CD4-positive, CD25-positive, alpha-beta regulatory T cell (primary cell): ENCODE data around the gene CHST11. TPM values are rescaled to one million over a fixed set of nuclear protein-coding genes. Genes with fewer than 3 reads are reported as not detected.
"Not testable (repeated sequence)": the region's sequence is repeated elsewhere in the genome, so short reads cannot be mapped to it uniquely, and the experiment has no call there.

ENCODE experiments used
- ATAC-seq, 2 donors: fragments of 150-1000 bp; cut with Tn5 transposase; one replicate each; pipeline ENCODE4 v1.10.0; 2021; ENCODE audit warnings: low read depth in 2 of 2, moderate number of reproducible peaks in 2 of 2, moderate library complexity in 1 of 2
- DNase-seq, 3 donors: peaks; one replicate each; pipeline versions ENCODE4 v3.0.0 to v3.0.0-alpha.2; 2012 to 2022; ENCODE audit warnings: mixed read lengths in 1 of 3
- H3K27ac ChIP-seq: one replicate; pipeline ENCODE4 v1.7.0; 2013; ENCODE audit warnings: mild to moderate bottlenecking, low read length; ENCODE audit not compliant: insufficient read depth, poor library complexity, severe bottlenecking
- H3K27me3 ChIP-seq: one replicate; pipeline ENCODE4 v1.7.0; 2013; ENCODE audit warnings: low read length; ENCODE audit not compliant: control insufficient read depth, insufficient read depth
- H3K36me3 ChIP-seq: one replicate; pipeline ENCODE4 v1.7.0; 2013; ENCODE audit warnings: mild to moderate bottlenecking, low read length, moderate library complexity; ENCODE audit not compliant: control insufficient read depth, insufficient read depth
- H3K4me1 ChIP-seq: 2 replicates; pipeline ENCODE4 v1.7.0; 2013; ENCODE audit warnings: mild to moderate bottlenecking, low read length; ENCODE audit not compliant: insufficient read depth, control insufficient read depth, poor library complexity, severe bottlenecking
- H3K4me3 ChIP-seq: one replicate; pipeline ENCODE4 v1.7.0; 2013; ENCODE audit warnings: low read depth, mild to moderate bottlenecking, low read length, moderate library complexity
- H3K9me3 ChIP-seq, 2 experiments: 1 replicate in 1 of 2; 2 replicates in 1 of 2; pipeline ENCODE4 v1.7.0; 2013; ENCODE audit warnings: low read length in 2 of 2, mild to moderate bottlenecking in 1 of 2, moderate library complexity in 1 of 2; ENCODE audit not compliant: control insufficient read depth in 2 of 2
- H3K27ac Mint-ChIP-seq, 3 donors: one replicate each; pipeline ENCODE4 v1.8.0; 2020 to 2022; ENCODE audit warnings: mild to moderate bottlenecking in 3 of 3, mixed read lengths in 3 of 3, moderate library complexity in 2 of 3
- H3K27me3 Mint-ChIP-seq: one replicate; pipeline ENCODE4 v1.8.0; 2022; ENCODE audit warnings: mild to moderate bottlenecking, mixed read lengths
- H3K36me3 Mint-ChIP-seq: one replicate; pipeline ENCODE4 v1.8.0; 2020; ENCODE audit warnings: mixed read lengths
- H3K4me1 Mint-ChIP-seq, 4 donors: one replicate each; pipeline ENCODE4 v1.8.0; 2020 to 2022; ENCODE audit warnings: mixed read lengths in 4 of 4, mild to moderate bottlenecking in 1 of 4
- H3K4me3 Mint-ChIP-seq, 4 donors: one replicate each; pipeline ENCODE4 v1.8.0; 2020 to 2022; ENCODE audit warnings: mild to moderate bottlenecking in 4 of 4, mixed read lengths in 4 of 4, moderate library complexity in 3 of 4
- H3K9me3 Mint-ChIP-seq, 7 donors: one replicate each; pipeline ENCODE4 v1.8.0; 2020 to 2022; ENCODE audit warnings: mixed read lengths in 7 of 7, mild to moderate bottlenecking in 3 of 7, moderate library complexity in 2 of 7
- polyA plus RNA-seq, 4 donors: library from polyadenylated mRNA; unstranded; fragments of 300-500 nt; fragmentation: Illumina TruSeq; gene quantifications; one replicate each; pipeline ENCODE4 v1.2.3, GENCODE V29; 2021
- total RNA-seq: library from RNA; stranded (reverse); gene quantifications from one replicate; pipeline ENCODE4 v1.2.3, GENCODE V29; 2022

Gene CHST11
- total and polyA plus RNA-seq, 5 donors from 2014 or later, result 70.2 to 192 (median 105) TPM

GRCh38 chr12:104557488-104558195 lies 100.9 kb downstream of the CHST11 start:
- Histone ChIP-seq H3K27me3 (no peaks in the 10 kb centered on the region), H3K36me3 (peaks cover 7% of the 10 kb centered on the region), H3K4me1 (peaks cover 26% of the 10 kb centered on the region), H3K4me3 (no peak overlapping the region), H3K27ac (no peak overlapping the region), H3K9me3 (no peaks in the 10 kb centered on the region)
- no peaks in the 10 kb centered on the region for H3K27me3 Mint-ChIP-seq
- peak overlapping the region in 1 of 3 donors; percentile 75 for H3K27ac Mint-ChIP-seq
- H3K4me3 Mint-ChIP-seq, result no peak overlapping the region
- ATAC-seq, result no peak
- DNase-seq, result no peak
- peaks cover 0 to 7% (median 0%) of the 10 kb centered on the region in 7 donors for H3K9me3 Mint-ChIP-seq
- peaks cover 23 to 85% (median 47%) of the 10 kb centered on the region in 4 donors for H3K4me1 Mint-ChIP-seq
- peaks cover 27% of the 10 kb centered on the region for H3K36me3 Mint-ChIP-seq

DNA sequence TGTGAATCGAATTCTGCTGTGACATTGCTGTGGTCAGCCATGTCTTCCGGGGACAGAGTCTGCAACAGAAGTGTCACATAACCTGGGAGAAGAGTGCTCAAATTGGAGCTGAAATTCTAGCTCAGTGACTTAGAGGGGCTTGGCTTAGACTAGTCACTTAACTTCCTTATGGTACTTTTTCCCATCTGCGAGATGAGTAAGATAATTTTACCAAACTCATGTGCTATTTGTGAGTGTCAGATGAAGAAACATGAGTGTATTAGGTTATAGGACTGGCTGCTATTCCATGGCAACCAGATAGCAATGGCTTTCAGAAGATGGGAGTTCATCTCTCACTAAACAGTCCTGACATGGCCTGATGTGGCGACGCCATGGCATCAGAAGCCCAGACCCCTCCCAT lies 104.1 kb downstream of the CHST11 start:
- peaks cover 14 to 76% (median 32%) of the 10 kb centered on the region in 4 donors for H3K4me1 Mint-ChIP-seq
- H3K27me3 Mint-ChIP-seq, result no peaks in the 10 kb centered on the region
- H3K9me3 Mint-ChIP-seq, result peaks cover 0 to 12% (median 2%) of the 10 kb centered on the region in 7 donors

GRCh38 chr12:104562763-104563162 lies 106.0 kb downstream of the CHST11 start:
- Mint-ChIP-seq H3K36me3 (peaks cover 31% of the 10 kb centered on the region), H3K4me1 (peaks cover 25 to 79% (median 40%) of the 10 kb centered on the region in 4 donors), H3K27ac (no peak overlapping the region), H3K4me3 (no peak overlapping the region), H3K27me3 (no peaks in the 10 kb centered on the region), H3K9me3 (peaks cover 0 to 12% (median 2%) of the 10 kb centered on the region in 7 donors)
- DNase-seq, result no peak
- no peak overlapping the region for H3K27ac ChIP-seq
- H3K4me3 ChIP-seq, result no peak overlapping the region
- H3K27me3 ChIP-seq, result no peaks in the 10 kb centered on the region
- peaks cover 27% of the 10 kb centered on the region for H3K4me1 ChIP-seq
- ATAC-seq, result no peak
- H3K9me3 ChIP-seq, result peaks cover 4 to 15% of the 10 kb centered on the region in 2 experiments
- peaks cover 26% of the 10 kb centered on the region for H3K36me3 ChIP-seq

More for the DNA sequence above, 104.1 kb downstream of the CHST11 start:
- Histone ChIP-seq H3K4me3 (no peak overlapping the region), H3K36me3 (peaks cover 27% of the 10 kb centered on the region), H3K9me3 (peaks cover 4 to 15% of the 10 kb centered on the region in 2 experiments), H3K27me3 (no peaks in the 10 kb centered on the region), H3K27ac (no peak overlapping the region), H3K4me1 (peaks cover 8% of the 10 kb centered on the region)
- Mint-ChIP-seq H3K4me3 (no peak overlapping the region), H3K27ac (no peak overlapping the region), H3K36me3 (peaks cover 31% of the 10 kb centered on the region)
- peak in 1 of 2 donors; percentile 18 for ATAC-seq
- no peak for DNase-seq

GRCh38 chr12:104564662-104565061 lies 107.9 kb downstream of the CHST11 start:
- H3K27ac Mint-ChIP-seq, result peak overlapping the region in 1 of 3 donors; percentile 9
- H3K4me1 Mint-ChIP-seq, result peaks cover 42 to 88% (median 54%) of the 10 kb centered on the region in 4 donors
- H3K27ac ChIP-seq, H3K4me3 Mint-ChIP-seq, DNase-seq, ATAC-seq, H3K27me3 ChIP-seq, H3K4me3 ChIP-seq, H3K27me3 Mint-ChIP-seq: not testable (repeated sequence)
- H3K9me3 Mint-ChIP-seq, result peaks cover 0 to 12% (median 2%) of the 10 kb centered on the region in 7 donors
- Histone ChIP-seq H3K4me1 (peaks cover 46% of the 10 kb centered on the region), H3K9me3 (peaks cover 4 to 15% of the 10 kb centered on the region in 2 experiments), H3K36me3 (peaks cover 24% of the 10 kb centered on the region)
- peaks cover 26% of the 10 kb centered on the region for H3K36me3 Mint-ChIP-seq

DNA sequence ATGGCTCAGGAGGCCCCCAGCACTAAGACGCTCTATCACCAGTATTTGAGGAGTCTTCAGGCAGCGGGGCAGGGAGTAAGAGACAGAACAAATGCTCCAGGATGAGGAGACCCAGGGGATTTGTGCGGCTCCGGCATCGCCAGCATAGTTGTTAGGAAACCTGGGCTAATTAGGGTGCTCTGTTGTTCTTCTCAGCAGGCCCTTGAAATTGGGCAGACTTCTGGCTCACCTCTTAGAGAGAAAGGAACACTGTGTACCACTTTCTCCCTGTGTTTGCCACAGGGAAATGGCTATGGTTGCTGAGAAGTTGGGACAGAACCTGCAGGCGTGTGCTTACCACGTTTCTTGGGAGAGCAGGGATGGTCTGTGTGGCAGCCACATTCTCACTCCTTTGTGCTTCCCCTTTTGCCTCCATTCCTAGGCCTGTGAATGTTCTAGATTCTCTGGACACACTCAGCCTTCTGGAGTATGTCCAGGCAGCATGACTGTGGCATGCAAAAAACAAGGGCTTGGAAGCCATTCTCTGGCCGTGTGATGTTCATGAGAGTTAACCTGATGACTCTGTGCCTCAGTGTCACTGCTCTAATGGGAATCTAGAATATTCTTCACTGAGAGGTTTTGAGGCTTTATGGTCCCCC lies 109.0 kb downstream of the CHST11 start:
- Histone ChIP-seq H3K36me3 (peaks cover 24% of the 10 kb centered on the region), H3K4me3 (peak overlapping the region; percentile 20), H3K27me3 (no peaks in the 10 kb centered on the region), H3K9me3 (peaks cover 4 to 15% of the 10 kb centered on the region in 2 experiments), H3K4me1 (peaks cover 51% of the 10 kb centered on the region), H3K27ac (peak overlapping the region; percentile 47)
- H3K4me1 Mint-ChIP-seq, result peaks cover 43 to 89% (median 57%) of the 10 kb centered on the region in 4 donors
- peaks cover 0 to 12% (median 2%) of the 10 kb centered on the region in 7 donors for H3K9me3 Mint-ChIP-seq
- no peaks in the 10 kb centered on the region for H3K27me3 Mint-ChIP-seq
- ATAC-seq (no peak), DNase-seq (no peak)
- peak overlapping the region; percentile 49 to 80 (median 53) for H3K27ac Mint-ChIP-seq
- peaks cover 20% of the 10 kb centered on the region for H3K36me3 Mint-ChIP-seq
- peak overlapping the region in 3 of 4 donors; percentile 20 to 93 (median 41) for H3K4me3 Mint-ChIP-seq

DNA sequence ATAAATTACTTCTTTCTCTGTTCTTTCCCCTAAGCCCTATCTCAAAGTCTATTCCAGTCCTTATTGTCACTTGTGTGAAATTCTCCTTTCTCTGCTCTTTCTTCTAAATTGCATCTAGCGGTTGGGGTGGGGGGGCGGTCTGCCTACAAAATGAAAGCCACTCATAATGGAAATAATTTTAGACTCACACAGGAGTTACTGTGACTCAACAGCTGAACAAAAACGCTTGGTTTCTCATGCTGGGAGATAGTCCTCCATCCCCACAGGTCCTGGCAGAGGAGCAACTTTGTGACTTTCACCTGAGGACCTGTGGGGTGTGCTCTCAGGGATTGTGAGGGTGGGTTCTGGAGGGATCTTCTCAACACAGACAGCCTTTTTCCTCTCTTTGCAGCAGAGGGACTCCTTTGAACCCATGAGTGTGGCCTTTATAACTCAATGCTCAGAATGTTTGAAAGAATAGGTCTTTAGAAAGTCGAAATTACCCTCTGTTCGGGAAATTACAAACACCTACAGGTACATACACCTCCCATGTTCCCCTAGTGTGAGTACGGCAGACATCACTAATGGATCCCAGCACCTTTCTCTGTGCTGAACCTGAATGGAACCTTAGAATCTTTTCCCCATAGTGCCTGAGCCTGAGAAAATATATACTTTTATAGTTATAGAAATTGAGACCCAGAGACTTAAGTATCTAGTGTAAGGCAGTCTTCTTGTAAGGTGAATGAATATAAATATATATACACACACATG lies 109.7 kb downstream of the CHST11 start:
- peak overlapping the region; percentile 68 for H3K27ac ChIP-seq
- peaks cover 24% of the 10 kb centered on the region for H3K36me3 ChIP-seq
- Mint-ChIP-seq H3K9me3 (peaks cover 0 to 12% (median 2%) of the 10 kb centered on the region in 7 donors), H3K4me3 (peak overlapping the region; percentile 7 to 93 (median 30)), H3K27me3 (no peaks in the 10 kb centered on the region), H3K4me1 (peaks cover 37 to 89% (median 60%) of the 10 kb centered on the region in 4 donors), H3K36me3 (peaks cover 20% of the 10 kb centered on the region), H3K27ac (peak overlapping the region; percentile 49 to 83 (median 80))
- no peaks in the 10 kb centered on the region for H3K27me3 ChIP-seq
- H3K4me3 ChIP-seq, result peak overlapping the region; percentile 20
- peaks cover 51% of the 10 kb centered on the region for H3K4me1 ChIP-seq
- ATAC-seq, result no peak
- DNase-seq, result no peak
- peaks cover 4 to 15% of the 10 kb centered on the region in 2 experiments for H3K9me3 ChIP-seq

DNA sequence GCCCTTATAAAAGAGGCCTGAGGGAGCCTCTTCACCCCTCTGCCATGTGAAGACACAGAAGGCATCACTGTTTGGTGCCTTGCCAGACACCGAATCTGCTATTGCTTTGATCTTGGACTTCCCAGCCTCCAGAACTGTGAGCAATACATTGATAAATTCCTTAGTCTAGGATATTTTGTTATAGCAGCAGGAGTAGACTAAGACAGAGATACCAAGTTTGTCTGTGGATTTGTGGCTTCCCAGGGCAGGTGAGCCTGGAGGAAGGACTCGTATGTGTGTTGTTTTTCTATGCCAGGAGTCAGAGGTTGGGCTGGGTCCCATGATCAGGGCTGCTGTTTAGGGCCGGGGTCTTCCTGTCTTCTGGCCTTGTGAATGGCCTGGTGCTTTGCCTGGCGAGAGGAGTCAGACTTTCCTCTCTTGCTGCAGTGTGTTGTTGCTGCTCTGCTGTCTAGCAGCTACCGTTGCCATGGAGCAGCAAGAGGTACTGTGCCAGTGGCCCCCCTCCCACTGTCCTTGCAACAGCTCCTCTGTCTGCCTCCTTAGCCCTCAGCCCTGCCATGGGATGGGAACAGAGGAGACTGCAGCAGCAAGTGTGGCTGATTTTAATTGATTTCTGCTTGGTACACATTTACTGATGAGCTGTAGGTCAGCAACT lies 111.2 kb downstream of the CHST11 start:
- Mint-ChIP-seq H3K36me3 (peaks cover 26% of the 10 kb centered on the region), H3K27ac (peak overlapping the region; percentile 11 to 80 (median 76)), H3K27me3 (no peaks in the 10 kb centered on the region), H3K4me3 (peak overlapping the region; percentile 21 to 89 (median 72)), H3K9me3 (peaks cover 0 to 12% (median 2%) of the 10 kb centered on the region in 7 donors), H3K4me1 (peaks cover 40 to 85% (median 66%) of the 10 kb centered on the region in 4 donors)
- Histone ChIP-seq H3K4me3 (peak overlapping the region; percentile 79), H3K4me1 (peaks cover 51% of the 10 kb centered on the region), H3K9me3 (peaks cover 4 to 15% of the 10 kb centered on the region in 2 experiments), H3K36me3 (peaks cover 22% of the 10 kb centered on the region), H3K27ac (peak overlapping the region; percentile 78), H3K27me3 (no peaks in the 10 kb centered on the region)
- ATAC-seq (peak in 1 of 2 donors; percentile 29), DNase-seq (no peak)
